ENCODE measurements around the gene GXYLT1.
"Not testable (repeated sequence)": the region's sequence is repeated elsewhere in the genome, so short reads cannot be mapped to it uniquely, and the experiment has no call there.

The GXYLT1 gene

GRCh38 chr12:42119085-42119633 is 25.5 kb downstream of the GXYLT1 start:
- Histone ChIP-seq H3K9me2 (replicated peaks; ENCODE audit: control insufficient read depth, low read length) (no peaks in the 10 kb centered on the region), H4K20me1 (ENCODE audit: control insufficient read depth, insufficient read depth, low read depth, low read length) (no peaks in the 10 kb centered on the region), H3K27me3 (ENCODE audit: control insufficient read depth, low read length) (no peaks in the 10 kb centered on the region), H3K79me2 (ENCODE audit: control insufficient read depth, low read length) (peaks cover 21% of the 10 kb centered on the region), H3K4me2 (ENCODE audit: low read length) (no peak overlapping the region), H3F3A (ENCODE audit: control insufficient read depth, insufficient read depth) (no peaks in the 10 kb centered on the region), H3K9me3 (ENCODE audit: control insufficient read depth, insufficient read depth, low read length) (no peaks in the 10 kb centered on the region), H3K4me3 (ENCODE audit: low read length) (no peak overlapping the region), H3K27ac (ENCODE audit: low read depth, low read length) (no peak overlapping the region), H3K4me1 (ENCODE audit: control insufficient read depth, low read length) (no peaks in the 10 kb centered on the region), H3K36me3 (ENCODE audit: control insufficient read depth, low read length) (peaks cover 21% of the 10 kb centered on the region)
- no peak for TF ChIP-seq EZH2phosphoT487 (IDR thresholded peaks at IDR 0.05; ENCODE audit: borderline replicate concordance, low read length)
- no peak for TF ChIP-seq CTCF (IDR thresholded peaks at IDR 0.05; ENCODE audit: low read depth, low read length, poor library complexity, severe bottlenecking)

GRCh38 chr12:42118136-42118879 is 26.4 kb downstream of the GXYLT1 start:
- H3K9me3 ChIP-seq (ENCODE audit: control insufficient read depth, insufficient read depth, low read length): no peaks in the 10 kb centered on the region
- H3K4me2 ChIP-seq (ENCODE audit: low read length): no peak overlapping the region
- no peak overlapping the region for H3K27ac ChIP-seq (ENCODE audit: low read depth, low read length)
- H3K4me1 ChIP-seq (ENCODE audit: control insufficient read depth, low read length): no peaks in the 10 kb centered on the region
- H3K27me3 ChIP-seq (ENCODE audit: control insufficient read depth, low read length): no peaks in the 10 kb centered on the region
- H3K9me2 ChIP-seq (replicated peaks; ENCODE audit: control insufficient read depth, low read length): no peaks in the 10 kb centered on the region
- peaks cover 21% of the 10 kb centered on the region for H3K79me2 ChIP-seq (ENCODE audit: control insufficient read depth, low read length)
- no peaks in the 10 kb centered on the region for H4K20me1 ChIP-seq (ENCODE audit: control insufficient read depth, insufficient read depth, low read depth, low read length)
- H3F3A ChIP-seq (ENCODE audit: control insufficient read depth, insufficient read depth): no peaks in the 10 kb centered on the region
- peaks cover 21% of the 10 kb centered on the region for H3K36me3 ChIP-seq (ENCODE audit: control insufficient read depth, low read length)
- H3K4me3 ChIP-seq (ENCODE audit: low read length): no peak overlapping the region
- no peak for TF ChIP-seq CTCF (IDR thresholded peaks at IDR 0.05; ENCODE audit: low read depth, low read length, poor library complexity, severe bottlenecking)
- TF ChIP-seq EZH2phosphoT487 (IDR thresholded peaks at IDR 0.05; ENCODE audit: borderline replicate concordance, low read length): no peak

GRCh38 chr12:42109031-42109430 is 35.6 kb downstream of the GXYLT1 start:
- peaks cover 8% of the 10 kb centered on the region for H3K36me3 ChIP-seq (ENCODE audit: control insufficient read depth, low read length)
- H3K9me3 ChIP-seq (ENCODE audit: control insufficient read depth, insufficient read depth, low read length): no peaks in the 10 kb centered on the region
- H4K20me1 ChIP-seq (ENCODE audit: control insufficient read depth, insufficient read depth, low read depth, low read length): 0 out of 2 replicates have a peak, but pooled peaks cover 2% of the 10 kb centered on the region
- H3K4me2 ChIP-seq (ENCODE audit: low read length): no peak overlapping the region
- peaks cover 14% of the 10 kb centered on the region for H3K4me1 ChIP-seq (ENCODE audit: control insufficient read depth, low read length)
- no peak overlapping the region for H3K27ac ChIP-seq (ENCODE audit: low read depth, low read length)
- H3K9me2 ChIP-seq (replicated peaks; ENCODE audit: control insufficient read depth, low read length): no peaks in the 10 kb centered on the region
- no peaks in the 10 kb centered on the region for H3K79me2 ChIP-seq (ENCODE audit: control insufficient read depth, low read length)
- H3K27me3 ChIP-seq (ENCODE audit: control insufficient read depth, low read length): no peaks in the 10 kb centered on the region
- peaks cover 2% of the 10 kb centered on the region; the same call in 1 of the 2 replicates for H3F3A ChIP-seq (ENCODE audit: control insufficient read depth, insufficient read depth)
- TF ChIP-seq CTCF (IDR thresholded peaks at IDR 0.05; ENCODE audit: low read depth, low read length, poor library complexity, severe bottlenecking) (no peak), EZH2phosphoT487 (IDR thresholded peaks at IDR 0.05; ENCODE audit: borderline replicate concordance, low read length) (no peak)
- no peak overlapping the region for H3K4me3 ChIP-seq (ENCODE audit: low read length)

- H3K9me3 ChIP-seq (ENCODE audit: control insufficient read depth, insufficient read depth, low read length); H3K27me3 ChIP-seq (ENCODE audit: control insufficient read depth, low read length); H3F3A ChIP-seq (ENCODE audit: control insufficient read depth, insufficient read depth); H4K20me1 ChIP-seq (ENCODE audit: control insufficient read depth, insufficient read depth, low read depth, low read length); H3K9me2 ChIP-seq (replicated peaks; ENCODE audit: control insufficient read depth, low read length); H3K4me2 ChIP-seq (ENCODE audit: low read length); H3K4me3 ChIP-seq (ENCODE audit: low read length); H3K27ac ChIP-seq (ENCODE audit: low read depth, low read length); H3K79me2 ChIP-seq (ENCODE audit: control insufficient read depth, low read length): not testable (repeated sequence)
- Histone ChIP-seq H3K4me1 (ENCODE audit: control insufficient read depth, low read length) (peaks cover 15% of the 10 kb centered on the region), H3K36me3 (ENCODE audit: control insufficient read depth, low read length) (peaks cover 11% of the 10 kb centered on the region)
These were observed 37.9 kb downstream of the GXYLT1 start for GRCh38 chr12:42106791-42107190.
